Tibial nerve (tissue), 4 donors: ENCODE results near the gene ADH7. TPM values are rescaled to one million over a fixed set of nuclear protein-coding genes. Genes with fewer than 3 reads are reported as not detected.

Experiments used
- DNase-seq, 2 donors: peaks; one replicate each; pipeline ENCODE4 v3.0.0-alpha.2; 2019; ENCODE audit warnings: low spot score in 2 of 2
- H3K27ac ChIP-seq, 4 donors: fragments of 200-600 bp; sonication (generic) in 3 of 4; one replicate each; pipeline ENCODE4 v1.5.1; 2017 to 2019; ENCODE audit warnings: mild to moderate bottlenecking in 1 of 4
- H3K27me3 ChIP-seq, 2 donors: fragments of 200-600 bp; sonication (generic) in 1 of 2; one replicate each; pipeline versions ENCODE4 v1.5.1 to v1.6.0; 2017 to 2019
- H3K36me3 ChIP-seq, 3 donors: fragments of 200-600 bp; sonication (generic); one replicate each; pipeline ENCODE4 v1.5.1; 2018 to 2019
- H3K4me1 ChIP-seq, 4 donors: fragments of 200-600 bp; sonication (generic) in 3 of 4; one replicate each; pipeline ENCODE4 v1.5.1; 2017 to 2019
- H3K4me3 ChIP-seq, 4 donors: fragments of 200-600 bp; sonication (generic) in 3 of 4; one replicate each; pipeline ENCODE4 v1.5.1; 2017 to 2019; ENCODE audit warnings: mild to moderate bottlenecking in 1 of 4, moderate library complexity in 1 of 4
- H3K9me3 ChIP-seq, 4 donors: fragments of 200-600 bp; sonication (generic) in 3 of 4; one replicate each; pipeline ENCODE4 v1.5.1; 2017 to 2019
- CTCF ChIP-seq, 5 experiments: fragments of 200-600 bp in 3 of 5; fragments of 450-650 bp in 2 of 5; sonication (generic) in 3 of 5; IDR thresholded peaks; one replicate each; pipeline ENCODE4 v1.5.1; 2016 to 2019; ENCODE audit warnings: antibody characterized with exemption in 5 of 5, mild to moderate bottlenecking in 3 of 5, moderate library complexity in 2 of 5
- EP300 ChIP-seq, 2 donors: sonication (generic); formaldehyde crosslinking; IDR thresholded peaks; one replicate each; pipeline ENCODE4 v1.6.1; 2017; ENCODE audit warnings: antibody characterized with exemption in 2 of 2, mild to moderate bottlenecking in 1 of 2
- POLR2A ChIP-seq, 2 donors: fragments of 450-650 bp; IDR thresholded peaks; one replicate each; pipeline ENCODE4 v1.6.1; 2017; ENCODE audit warnings: antibody characterized with exemption in 2 of 2, mild to moderate bottlenecking in 2 of 2, moderate library complexity in 2 of 2
- WGBS, 2 donors: methylation state at CpG; one replicate each; pipeline ENCODE4 v1.1.5; 2018; 5-methylcytosine and 5-hydroxymethylcytosine counted together
- total RNA-seq, 4 donors: library from RNA; depleted of rRNA; stranded (reverse); fragments of >200 nt; gene quantifications; one replicate each; pipeline ENCODE4 v1.1.0, GENCODE V29; 2016

The ADH7 gene
- total RNA-seq, 4 donors from 2014 or later = not detected

GRCh38 chr4:99459546-99460042 is 24.5 kb upstream of the ADH7 start:
- no peaks in the 10 kb centered on the region for H3K9me3 ChIP-seq
- H3K4me3 ChIP-seq = no peak overlapping the region
- H3K27ac ChIP-seq = no peak overlapping the region
- DNase-seq = no peak
- H3K36me3 ChIP-seq = no peaks in the 10 kb centered on the region
- peaks cover 0 to 9% (median 0%) of the 10 kb centered on the region in 4 donors for H3K4me1 ChIP-seq
- TF ChIP-seq EP300 (IDR thresholded peaks at IDR 0.05) (no peak), POLR2A (IDR thresholded peaks at IDR 0.05) (no peak), CTCF (IDR thresholded peaks at IDR 0.05) (no peak)
- 91 to 97% methylated on average over 5 of the region's 5 CpGs for WGBS, 2 donors
- H3K27me3 ChIP-seq = no peaks in the 10 kb centered on the region

GRCh38 chr4:99458911-99459447 is 23.8 kb upstream of the ADH7 start:
- TF ChIP-seq CTCF (IDR thresholded peaks at IDR 0.05) = no peak
- TF ChIP-seq EP300 (IDR thresholded peaks at IDR 0.05) = no peak
- no peak for TF ChIP-seq POLR2A (IDR thresholded peaks at IDR 0.05)
- H3K4me3 ChIP-seq = no peak overlapping the region
- 77 to 82% methylated on average over 6 of the region's 6 CpGs for WGBS, 2 donors

GRCh38 chr4:99457676-99458075 is 22.5 kb upstream of the ADH7 start:
- peaks cover 0 to 2% (median 0%) of the 10 kb centered on the region in 4 donors for H3K9me3 ChIP-seq
- H3K27me3 ChIP-seq = no peaks in the 10 kb centered on the region
- no peak for TF ChIP-seq POLR2A (IDR thresholded peaks at IDR 0.05)
- TF ChIP-seq EP300 (IDR thresholded peaks at IDR 0.05) = no peak
- TF ChIP-seq CTCF (IDR thresholded peaks at IDR 0.05) = no peak
- DNase-seq = no peak
- no peak overlapping the region for H3K27ac ChIP-seq
- no peaks in the 10 kb centered on the region for H3K36me3 ChIP-seq
- H3K4me3 ChIP-seq = no peak overlapping the region
- H3K4me1 ChIP-seq = no peaks in the 10 kb centered on the region

More at GRCh38 chr4:99458911-99459447, 23.8 kb upstream of the ADH7 start:
- Histone ChIP-seq H3K36me3 (no peaks in the 10 kb centered on the region), H3K27me3 (no peaks in the 10 kb centered on the region), H3K4me1 (peaks cover 0 to 8% (median 0%) of the 10 kb centered on the region in 4 donors), H3K27ac (no peak overlapping the region), H3K9me3 (no peaks in the 10 kb centered on the region)
- DNase-seq = no peak

- H3K4me3 ChIP-seq = no peak overlapping the region
- WGBS, 2 donors = 75 to 81% methylated on average over 4 of the region's 4 CpGs
- no peak overlapping the region for H3K27ac ChIP-seq
- TF ChIP-seq POLR2A (IDR thresholded peaks at IDR 0.05) = no peak
- no peak for TF ChIP-seq EP300 (IDR thresholded peaks at IDR 0.05)
- TF ChIP-seq CTCF (IDR thresholded peaks at IDR 0.05) = no peak
- no peak for DNase-seq
- no peaks in the 10 kb centered on the region for H3K36me3 ChIP-seq
- H3K9me3 ChIP-seq = peaks cover 0 to 7% (median 0%) of the 10 kb centered on the region in 4 donors
- no peaks in the 10 kb centered on the region for H3K27me3 ChIP-seq
- H3K4me1 ChIP-seq = no peaks in the 10 kb centered on the region
These were observed 22.1 kb upstream of the ADH7 start for GRCh38 chr4:99457270-99457669.

GRCh38 chr4:99447513-99447912 is 12.4 kb upstream of the ADH7 start:
- H3K27ac ChIP-seq = no peak overlapping the region
- H3K36me3 ChIP-seq = no peaks in the 10 kb centered on the region
- no peak overlapping the region for H3K4me3 ChIP-seq
- peaks cover 0 to 13% (median 0%) of the 10 kb centered on the region in 4 donors for H3K9me3 ChIP-seq
- WGBS, 2 donors = 86 to 88% methylated on average over 3 of the region's 3 CpGs
- TF ChIP-seq EP300 (IDR thresholded peaks at IDR 0.05) (no peak), POLR2A (IDR thresholded peaks at IDR 0.05) (no peak), CTCF (IDR thresholded peaks at IDR 0.05) (no peak)
- no peak for DNase-seq
- H3K27me3 ChIP-seq = no peaks in the 10 kb centered on the region
- no peaks in the 10 kb centered on the region for H3K4me1 ChIP-seq
